Activated naive CD4-positive, alpha-beta T cell treated with anti-CD3 and anti-CD28 coated beads, Interleukin-2, amount 50 U/mL, for 72 hours (primary cell): Measurements from ENCODE around the gene MRS2. TPM values are rescaled to one million over a fixed set of nuclear protein-coding genes. Genes with fewer than 3 reads are reported as not detected.
"Not testable (repeated sequence)": the region's sequence is repeated elsewhere in the genome, so short reads cannot be mapped to it uniquely, and the experiment has no call there.

Experiments used
- ATAC-seq, 2 donors: fragments of 150-1000 bp; cut with Tn5 transposase; 2 replicates each; pipeline ENCODE4 v1.10.0; 2021; ENCODE audit warnings: mild to moderate bottlenecking in 2 of 2, moderate library complexity in 2 of 2
- DNase-seq, 2 donors: peaks; one replicate each; pipeline ENCODE4 v3.0.0; 2021 to 2022; ENCODE audit warnings: low spot score in 2 of 2
- H3K27ac Mint-ChIP-seq, 2 donors: one replicate each; pipeline ENCODE4 v1.8.0; 2022; ENCODE audit warnings: mild to moderate bottlenecking in 2 of 2, mixed read lengths in 2 of 2
- H3K36me3 Mint-ChIP-seq, 2 donors: one replicate each; pipeline ENCODE4 v1.8.0; 2022; ENCODE audit warnings: mixed read lengths in 2 of 2
- H3K9me3 Mint-ChIP-seq, 2 donors: one replicate each; pipeline ENCODE4 v1.8.0; 2022; ENCODE audit warnings: mixed read lengths in 2 of 2
- total RNA-seq, 2 donors: library from RNA; stranded (reverse); gene quantifications; one replicate each; pipeline ENCODE4 v1.2.3, GENCODE V29; 2022

The MRS2 gene
- total RNA-seq, 2 donors from 2014 or later: 15.1 to 28.5 TPM

DNA sequence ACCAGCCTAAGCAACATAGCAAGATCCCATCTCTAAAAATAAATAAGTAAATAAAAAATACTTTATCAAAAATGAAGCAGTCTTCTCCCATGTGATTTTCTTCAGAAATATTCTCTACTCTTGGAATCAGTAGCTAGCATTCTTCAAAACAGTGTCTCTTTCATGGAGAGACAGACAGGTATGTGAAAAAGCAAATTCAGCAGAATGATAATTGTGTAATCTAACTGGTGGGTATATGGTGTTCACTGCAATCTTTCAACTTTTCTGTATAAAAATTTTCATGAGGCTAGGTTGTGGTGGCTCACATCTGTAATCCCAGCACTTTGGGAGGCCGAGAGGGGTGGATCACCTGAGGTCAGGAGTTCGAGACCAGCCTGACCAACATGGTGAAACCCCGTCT lies 7.9 kb downstream of the MRS2 start:
- H3K27ac Mint-ChIP-seq: no peak overlapping the region
- DNase-seq (no peak), ATAC-seq (no peak)
- no peaks in the 10 kb centered on the region for H3K9me3 Mint-ChIP-seq
- no peaks in the 10 kb centered on the region for H3K36me3 Mint-ChIP-seq

DNA sequence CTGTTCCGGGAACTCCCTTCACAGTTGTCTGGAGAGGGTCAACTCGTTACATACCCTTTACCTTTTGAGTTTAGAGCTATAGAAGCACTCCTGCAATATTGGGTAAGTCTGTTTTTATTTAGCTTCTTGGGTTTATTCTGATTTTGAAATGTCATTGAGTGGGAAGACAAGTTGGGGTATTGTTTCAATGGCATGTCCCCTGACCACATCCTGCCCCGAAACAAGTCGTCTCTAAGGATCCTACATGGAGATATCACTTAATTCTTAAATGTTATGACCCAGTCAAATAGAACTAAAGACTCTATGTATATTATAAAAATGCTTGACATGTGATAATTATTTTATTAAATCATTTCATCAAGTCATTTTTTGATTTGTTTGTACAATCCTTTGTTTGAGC lies 9.6 kb downstream of the MRS2 start:
- no peak for ATAC-seq
- peak overlapping the region in 1 of 2 donors; percentile 38 for H3K27ac Mint-ChIP-seq
- H3K36me3 Mint-ChIP-seq: no peaks in the 10 kb centered on the region
- DNase-seq: no peak
- H3K9me3 Mint-ChIP-seq: no peaks in the 10 kb centered on the region

DNA sequence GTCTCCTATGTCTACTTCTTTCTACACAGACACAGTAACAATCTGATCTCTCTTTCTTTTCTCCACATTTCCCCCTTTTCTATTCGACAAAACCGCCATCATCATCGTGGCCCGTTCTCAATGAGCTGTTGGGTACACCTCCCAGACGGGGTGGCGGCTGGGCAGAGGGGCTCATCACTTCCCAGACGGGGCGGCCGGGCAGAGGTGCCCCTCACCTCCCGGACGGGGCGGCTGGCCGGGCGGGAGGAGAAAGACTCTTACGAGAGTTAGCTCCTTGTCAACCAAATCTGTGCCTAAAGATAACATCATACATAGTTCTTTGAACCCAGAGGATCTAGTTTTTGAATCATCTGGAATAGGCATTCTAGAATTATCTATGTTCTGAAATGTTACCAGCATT lies 11.8 kb downstream of the MRS2 start:
- not testable (repeated sequence) for H3K27ac Mint-ChIP-seq, H3K9me3 Mint-ChIP-seq, DNase-seq, ATAC-seq, H3K36me3 Mint-ChIP-seq

DNA sequence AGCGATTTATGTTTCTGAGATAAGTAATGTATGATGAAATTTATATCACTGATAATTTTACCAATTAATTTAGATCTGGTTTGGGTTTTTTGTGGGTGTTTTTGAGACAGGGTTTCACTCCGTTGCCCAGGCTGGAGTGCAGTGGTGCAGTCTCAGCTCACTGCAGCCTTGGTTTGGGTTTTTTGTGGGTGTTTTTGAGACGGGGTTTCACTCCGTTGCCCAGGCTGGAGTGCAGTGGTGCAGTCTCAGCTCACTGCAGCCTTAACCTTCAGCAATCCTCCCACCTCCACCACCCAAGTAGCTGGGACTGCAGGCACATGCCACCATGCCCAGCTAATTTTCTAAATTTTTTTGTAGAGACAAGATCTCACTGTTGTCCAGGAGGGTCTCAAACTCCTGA lies 13.0 kb downstream of the MRS2 start:
- no peak for DNase-seq
- no peak for ATAC-seq
- Mint-ChIP-seq H3K9me3 (no peaks in the 10 kb centered on the region), H3K27ac (no peak overlapping the region), H3K36me3 (peaks cover 0 to 6% of the 10 kb centered on the region in 2 donors)

DNA sequence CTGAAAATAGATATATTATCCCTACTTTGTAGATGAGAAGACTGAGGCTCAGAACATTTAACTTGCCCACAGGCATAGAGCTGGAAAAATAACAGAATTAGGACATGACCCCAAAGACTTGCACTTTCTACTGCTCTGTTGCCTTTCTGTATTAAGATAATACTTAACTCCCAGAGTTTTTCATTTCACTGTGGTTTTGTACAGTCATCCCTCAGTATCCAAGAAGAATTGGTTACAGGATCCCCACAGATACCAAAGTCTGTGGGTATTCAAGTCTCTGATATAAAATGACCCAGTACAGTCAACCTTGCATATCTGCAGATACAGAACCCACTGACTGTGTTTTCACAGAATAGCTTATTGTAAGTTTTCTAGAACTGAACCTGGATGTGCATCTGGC lies 16.8 kb downstream of the MRS2 start:
- peaks cover 0 to 6% of the 10 kb centered on the region in 2 donors for H3K36me3 Mint-ChIP-seq
- H3K27ac Mint-ChIP-seq: no peak overlapping the region
- DNase-seq (no peak), ATAC-seq (no peak)
- H3K9me3 Mint-ChIP-seq: no peaks in the 10 kb centered on the region

DNA sequence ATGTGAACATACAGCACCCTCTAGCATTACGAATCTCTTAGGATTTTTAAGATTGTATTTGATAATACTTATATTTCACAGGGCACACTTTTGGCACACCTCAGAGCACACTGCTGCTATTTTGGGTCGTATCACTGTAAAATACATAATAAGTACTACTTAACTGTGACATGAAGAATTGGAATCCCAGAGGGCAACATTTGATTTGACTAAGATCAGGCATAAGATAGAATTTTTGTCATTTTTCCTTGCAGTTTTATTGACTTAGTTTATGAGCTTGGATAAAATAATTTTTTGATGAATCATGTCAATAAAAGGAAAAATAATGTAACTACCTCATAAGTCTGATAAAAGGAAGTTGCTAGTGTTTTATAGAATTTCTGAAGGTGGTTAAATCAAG lies 22.4 kb downstream of the MRS2 start:
- ATAC-seq: no peak
- no peak overlapping the region for H3K27ac Mint-ChIP-seq
- H3K9me3 Mint-ChIP-seq: no peaks in the 10 kb centered on the region
- H3K36me3 Mint-ChIP-seq: peaks cover 0 to 5% of the 10 kb centered on the region in 2 donors
- DNase-seq: no peak

DNA sequence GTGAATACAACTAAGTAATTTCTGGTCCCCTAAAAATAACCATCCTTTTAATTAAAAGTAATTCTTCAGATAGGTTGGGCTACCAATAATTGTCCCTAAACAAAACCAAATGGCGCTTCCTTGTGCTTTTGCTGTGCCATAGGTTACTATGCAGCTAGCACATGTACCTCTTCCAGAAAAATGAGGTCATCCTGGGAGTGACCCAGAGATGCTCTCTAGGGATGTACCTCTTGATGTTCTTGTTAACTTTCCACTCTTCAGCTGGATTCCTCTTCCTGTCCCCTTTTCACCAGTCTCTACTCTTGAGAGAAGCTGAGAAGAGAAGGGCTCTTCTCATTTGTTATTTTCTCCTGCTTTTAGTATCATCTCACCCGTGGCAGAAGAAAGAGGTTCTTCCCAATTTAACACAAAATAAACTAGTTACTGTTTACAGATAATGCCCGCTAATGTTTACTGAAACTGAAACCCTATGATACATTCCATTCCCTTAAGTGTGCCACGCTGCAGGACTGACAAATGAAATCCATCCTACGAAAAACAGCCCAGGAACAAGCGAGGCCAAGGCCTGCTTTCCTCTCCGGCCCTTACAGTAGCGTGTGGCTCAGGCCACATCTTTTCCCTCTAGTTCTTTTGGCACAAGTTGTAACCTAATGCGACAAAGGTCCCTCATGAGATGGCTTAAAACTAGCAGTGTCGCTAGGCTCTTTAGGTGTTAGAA lies 24.2 kb downstream of the MRS2 start:
- peak overlapping the region in 1 of 2 donors; percentile 1 for H3K27ac Mint-ChIP-seq
- DNase-seq (no peak), ATAC-seq (no peak)
- H3K9me3 Mint-ChIP-seq: no peaks in the 10 kb centered on the region
- H3K36me3 Mint-ChIP-seq: no peaks in the 10 kb centered on the region

DNA sequence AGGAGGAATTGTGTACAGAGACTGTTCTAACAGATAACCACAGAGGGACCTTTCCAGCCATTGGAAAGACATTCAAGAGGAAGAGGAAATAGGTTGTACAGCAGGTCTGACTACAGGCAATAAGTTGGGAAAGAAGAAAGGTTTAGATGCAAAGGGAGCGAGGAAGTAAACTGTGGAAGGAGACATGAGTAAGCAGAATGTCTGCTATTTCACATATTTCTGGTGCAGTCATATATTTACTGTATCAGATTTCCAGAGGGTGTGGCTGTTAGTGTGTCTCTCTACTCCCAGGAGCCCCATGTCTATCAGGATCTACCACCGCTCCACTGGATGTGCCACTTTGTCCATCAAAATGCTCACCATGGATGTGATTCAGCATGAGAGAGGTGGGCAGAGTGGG lies 25.9 kb downstream of the MRS2 start:
- no peaks in the 10 kb centered on the region for H3K9me3 Mint-ChIP-seq

DNA sequence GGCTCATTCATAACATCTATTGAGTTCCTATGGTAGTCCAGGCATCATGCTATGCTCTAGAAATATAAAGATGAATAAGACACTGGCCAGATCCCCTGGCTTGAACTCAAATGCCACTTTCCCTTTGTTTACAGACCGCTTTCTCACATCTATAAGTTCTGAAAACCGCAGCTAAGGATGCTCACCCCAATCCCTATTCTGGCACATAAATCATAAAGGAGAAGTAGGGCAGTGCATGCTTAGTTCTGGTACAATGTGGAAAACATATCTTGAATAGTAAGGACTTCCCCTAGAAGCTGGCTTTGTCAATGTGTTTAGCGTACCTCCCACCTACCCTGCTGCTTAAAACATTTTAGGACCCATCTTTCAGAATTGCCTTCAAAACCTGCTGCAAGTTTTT lies 26.4 kb downstream of the MRS2 start:
- Mint-ChIP-seq H3K36me3 (no peaks in the 10 kb centered on the region), H3K9me3 (no peaks in the 10 kb centered on the region)

More for the DNA sequence above, 25.9 kb downstream of the MRS2 start:
- no peaks in the 10 kb centered on the region for H3K36me3 Mint-ChIP-seq
- peak overlapping the region; percentile 5 to 10 for H3K27ac Mint-ChIP-seq
- no peak for DNase-seq
- ATAC-seq: no peak

DNA sequence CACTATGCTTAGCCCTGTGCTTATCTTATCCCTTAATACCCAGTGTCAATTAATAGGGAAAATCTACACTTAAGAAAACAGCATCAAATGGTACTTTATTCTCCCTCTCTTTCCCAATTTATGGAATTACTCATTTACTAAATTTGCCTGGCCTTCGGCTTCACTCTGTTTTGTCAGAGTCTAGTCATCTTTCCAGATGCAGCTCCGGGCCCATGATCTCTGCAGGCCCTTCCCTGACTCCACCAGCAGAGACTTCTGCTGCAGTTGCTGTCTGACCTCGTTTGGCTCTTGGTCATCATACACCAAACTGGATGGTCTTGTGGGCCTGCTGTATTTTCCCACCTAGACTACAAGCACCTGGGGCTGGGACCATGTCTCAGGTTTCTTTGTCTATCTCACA lies 27.4 kb downstream of the MRS2 start:
- ATAC-seq: no peak
- Mint-ChIP-seq H3K27ac (no peak overlapping the region), H3K36me3 (no peaks in the 10 kb centered on the region), H3K9me3 (no peaks in the 10 kb centered on the region)
- DNase-seq: no peak

More for the DNA sequence above, 26.4 kb downstream of the MRS2 start:
- no peak for DNase-seq
- ATAC-seq: no peak
- peak overlapping the region in 1 of 2 donors; percentile 5 for H3K27ac Mint-ChIP-seq

DNA sequence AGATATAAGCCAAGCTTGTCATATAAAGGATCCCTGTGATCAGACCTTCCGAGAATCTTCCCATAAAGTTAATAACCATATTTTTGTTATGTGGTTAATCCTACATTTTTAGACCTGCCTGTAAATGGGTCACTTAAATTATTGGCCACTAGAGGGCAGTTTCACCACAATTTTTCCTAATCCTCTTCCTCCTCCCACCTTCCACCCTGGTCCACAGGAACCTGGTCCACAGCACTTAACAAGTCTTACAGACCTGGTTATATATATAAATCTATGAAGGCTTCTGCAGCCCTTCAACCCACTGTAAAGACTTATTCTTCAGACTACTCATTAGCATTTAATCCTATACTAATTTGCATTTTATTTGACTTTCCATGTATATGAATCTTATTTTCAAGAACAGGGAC lies 28.3 kb downstream of the MRS2 start:
- no peaks in the 10 kb centered on the region for H3K9me3 Mint-ChIP-seq
- H3K36me3 Mint-ChIP-seq: no peaks in the 10 kb centered on the region
- ATAC-seq (peak; percentile 50 to 67), DNase-seq (peak in 1 of 2 donors; percentile 28)
- H3K27ac Mint-ChIP-seq: no peak overlapping the region

DNA sequence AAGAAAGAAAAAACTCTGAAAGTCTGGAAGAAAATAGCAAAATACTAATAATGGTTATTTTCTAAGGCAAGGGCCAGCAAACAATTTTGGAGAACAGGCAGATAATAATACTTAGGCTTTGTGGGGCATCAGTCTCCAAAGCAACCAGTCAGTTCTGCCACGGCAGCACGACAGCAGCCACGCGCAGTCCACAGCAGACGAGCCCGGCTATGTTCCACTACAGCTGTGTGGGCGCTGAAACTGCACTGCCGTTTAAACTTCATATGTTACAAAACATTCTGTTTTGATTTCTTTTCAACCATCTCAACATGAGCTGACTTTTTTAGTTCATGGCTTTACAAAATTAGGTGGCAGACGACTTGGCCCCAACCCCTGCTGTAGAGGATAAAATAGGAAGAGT lies 29.9 kb downstream of the MRS2 start:
- Mint-ChIP-seq H3K27ac (no peak overlapping the region), H3K36me3 (no peaks in the 10 kb centered on the region), H3K9me3 (no peaks in the 10 kb centered on the region)
- DNase-seq (no peak), ATAC-seq (no peak)

DNA sequence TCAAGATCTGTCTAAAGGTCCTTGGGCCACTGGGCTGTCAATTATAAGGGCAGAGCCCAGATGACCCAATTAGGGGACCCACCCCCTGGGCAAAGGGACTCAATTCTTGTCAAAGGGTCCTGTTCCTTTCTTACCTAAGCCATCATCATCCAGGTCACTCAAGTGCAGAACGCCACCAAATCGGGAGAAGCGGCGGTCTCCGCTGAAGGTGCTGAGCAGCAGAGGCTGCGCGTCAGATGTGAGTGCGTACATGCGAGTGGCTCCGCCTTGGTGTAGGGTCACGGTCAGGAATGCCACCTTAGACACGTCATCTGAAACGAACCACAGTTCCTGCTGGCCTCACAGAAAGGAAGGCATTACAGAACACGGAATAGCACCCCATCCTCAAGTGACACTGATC lies 34.2 kb downstream of the MRS2 start:
- Mint-ChIP-seq H3K36me3 (no peaks in the 10 kb centered on the region), H3K9me3 (no peaks in the 10 kb centered on the region), H3K27ac (peak overlapping the region in 1 of 2 donors; percentile 8)
- DNase-seq: no peak
- ATAC-seq: no peak

DNA sequence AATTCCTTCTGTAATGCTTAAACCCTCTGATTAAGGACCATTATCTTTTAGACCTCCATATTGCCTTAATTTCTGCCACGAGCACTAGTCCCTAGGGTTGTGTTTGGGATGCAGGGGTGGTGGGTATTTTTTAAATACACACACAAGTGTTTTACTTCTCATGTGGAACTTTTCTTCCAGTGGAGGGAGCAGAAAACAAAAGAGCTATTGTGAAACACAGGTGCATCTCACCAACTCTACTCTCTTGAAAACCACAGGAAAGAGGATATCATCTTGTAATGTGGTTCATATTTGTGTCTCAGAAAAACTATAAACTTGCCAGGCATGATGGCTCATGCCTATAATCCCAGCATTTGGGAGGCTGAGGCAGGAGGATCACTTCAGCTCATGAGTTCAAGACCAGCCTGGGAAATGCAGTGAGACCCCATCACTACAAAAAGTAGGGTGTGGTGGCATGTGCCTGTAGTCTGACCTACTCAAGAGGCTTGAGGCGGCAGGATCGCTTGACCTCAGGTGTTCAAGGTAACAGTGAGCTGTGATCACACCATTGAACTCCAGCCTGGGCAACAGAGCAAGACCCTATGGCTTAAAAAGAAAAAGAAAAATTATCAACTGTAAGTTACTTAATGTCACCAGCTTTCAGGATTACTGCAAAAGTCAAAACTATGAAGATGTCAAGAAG lies 37.3 kb downstream of the MRS2 start:
- no peak for DNase-seq
- no peak for ATAC-seq
- Mint-ChIP-seq H3K36me3 (no peaks in the 10 kb centered on the region), H3K27ac (no peak overlapping the region), H3K9me3 (no peaks in the 10 kb centered on the region)

DNA sequence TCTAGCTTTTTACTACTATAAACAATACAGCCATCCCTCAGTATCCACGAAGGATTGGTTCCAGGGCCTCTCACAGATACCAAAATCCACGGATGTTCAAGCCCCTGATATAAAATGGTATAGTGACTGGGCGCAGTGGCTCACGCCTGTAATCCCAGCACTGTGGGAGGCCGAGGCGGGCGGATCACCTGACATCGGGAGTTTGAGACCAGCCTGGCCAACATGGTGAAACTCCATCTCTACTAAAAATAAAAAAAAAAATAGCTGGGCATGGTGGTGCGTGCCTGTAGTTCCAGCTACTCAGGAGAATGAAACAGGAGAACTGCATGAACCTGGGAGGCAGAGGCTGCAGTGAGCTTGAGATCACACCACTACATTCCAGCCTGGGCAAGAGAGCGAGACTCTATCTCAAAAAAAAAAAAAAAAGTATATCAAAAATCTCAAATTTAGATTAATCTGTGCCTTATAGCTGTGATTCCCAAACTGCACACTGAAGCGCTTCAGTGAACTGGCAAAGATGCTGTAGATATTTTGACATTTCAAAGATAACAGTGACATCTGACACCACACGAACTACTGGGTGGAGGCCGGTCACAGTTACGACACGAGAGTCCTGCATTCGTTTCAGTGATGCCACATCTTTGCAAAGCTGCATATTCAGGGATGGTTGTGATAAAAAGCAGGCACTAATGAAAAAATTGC lies 38.3 kb downstream of the MRS2 start:
- DNase-seq: no peak
- no peak for ATAC-seq
- H3K9me3 Mint-ChIP-seq: no peaks in the 10 kb centered on the region
- H3K27ac Mint-ChIP-seq: no peak overlapping the region
- H3K36me3 Mint-ChIP-seq: no peaks in the 10 kb centered on the region

DNA sequence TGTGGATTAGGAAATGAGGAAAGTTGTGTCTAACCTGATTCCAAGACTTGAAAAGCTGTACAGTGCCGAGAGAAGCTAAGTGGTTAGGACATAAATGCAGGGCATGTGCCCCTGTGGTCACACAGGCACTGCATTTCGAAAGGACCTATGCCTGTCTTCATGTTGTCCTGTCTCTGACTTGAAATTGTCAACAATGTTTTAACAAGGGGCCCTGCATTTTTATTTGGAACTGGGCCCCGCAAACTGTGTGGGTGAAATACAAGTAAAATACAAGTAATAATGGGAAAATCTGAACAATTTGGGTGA lies 38.8 kb downstream of the MRS2 start:
- Mint-ChIP-seq H3K27ac (no peak overlapping the region), H3K36me3 (no peaks in the 10 kb centered on the region), H3K9me3 (no peaks in the 10 kb centered on the region)
- ATAC-seq (no peak), DNase-seq (no peak)

DNA sequence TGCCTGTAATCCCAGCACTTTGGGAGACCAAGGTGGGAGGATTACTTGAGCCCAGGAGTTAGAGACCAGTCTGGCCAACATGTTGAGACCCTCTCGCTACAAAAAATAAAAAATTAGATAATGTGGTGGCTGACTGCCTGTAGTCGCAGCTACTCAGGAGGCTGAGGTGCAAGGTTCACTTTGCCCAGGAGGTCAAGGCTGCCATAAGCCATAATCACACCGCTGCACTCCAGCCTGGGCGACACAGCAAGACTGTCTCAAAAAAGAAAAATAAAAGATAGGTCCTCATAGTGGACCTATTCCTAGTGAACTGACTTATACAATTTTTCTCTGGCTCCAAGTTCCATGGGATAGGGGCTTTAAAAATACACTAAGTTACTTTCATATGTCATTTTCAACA lies 41.9 kb downstream of the MRS2 start:
- H3K27ac Mint-ChIP-seq: no peak overlapping the region
- H3K36me3 Mint-ChIP-seq: no peaks in the 10 kb centered on the region
- DNase-seq (no peak), ATAC-seq (no peak)
- no peaks in the 10 kb centered on the region for H3K9me3 Mint-ChIP-seq

DNA sequence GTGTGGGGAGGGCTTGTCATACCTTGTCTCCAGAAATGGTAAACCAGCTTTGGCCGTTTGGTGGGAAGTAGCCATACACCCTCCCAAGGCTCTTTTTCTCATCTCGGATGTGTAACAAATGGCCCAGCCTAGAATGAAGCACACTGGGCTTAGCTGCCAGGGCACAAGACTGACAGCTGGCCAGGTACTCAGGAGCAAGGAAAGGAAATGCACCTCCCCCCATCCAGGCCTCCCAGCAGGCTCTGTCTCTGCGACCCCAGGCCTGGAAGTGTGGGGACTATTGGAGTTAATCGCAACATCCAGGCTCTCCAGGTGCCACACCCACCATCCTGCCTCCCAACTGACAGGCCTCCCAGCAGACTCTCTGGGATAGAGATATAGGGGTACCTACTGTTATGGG lies 43.0 kb downstream of the MRS2 start:
- DNase-seq: no peak
- Mint-ChIP-seq H3K9me3 (no peaks in the 10 kb centered on the region), H3K36me3 (no peaks in the 10 kb centered on the region), H3K27ac (no peak overlapping the region)
- no peak for ATAC-seq
